Fibroblast of lung (primary cell): ENCODE results near the gene PPP4R1. TPM values are rescaled to one million over a fixed set of nuclear protein-coding genes. Genes with fewer than 3 reads are reported as not detected.

ENCODE experiments used
- DNase-seq, 2 donors: peaks; one replicate each; pipeline versions ENCODE4 v3.0.0 to v3.0.0-alpha.2; 2010; ENCODE audit warnings: low read depth in 2 of 2
- H2AFZ ChIP-seq: 2 replicates; pipeline ENCODE4 v1.5.1; 2012; ENCODE audit warnings: low read length, control low read depth, inconsistent platforms
- H3K27ac ChIP-seq: 2 replicates; pipeline ENCODE4 v1.5.1; 2011; ENCODE audit warnings: low read length, control low read depth; ENCODE audit not compliant: insufficient read depth
- H3K27me3 ChIP-seq: 2 replicates; pipeline ENCODE4 v1.5.1; 2011; ENCODE audit warnings: mild to moderate bottlenecking, low read length; ENCODE audit not compliant: control insufficient read depth, insufficient read depth
- H3K36me3 ChIP-seq: 2 replicates; pipeline ENCODE4 v1.5.1; 2011; ENCODE audit warnings: low read length; ENCODE audit not compliant: control insufficient read depth, insufficient read depth
- H3K4me1 ChIP-seq: 2 replicates; pipeline ENCODE4 v1.5.1; 2011; ENCODE audit warnings: low read length; ENCODE audit not compliant: control insufficient read depth, insufficient read depth; ENCODE audit errors: extremely low read depth
- H3K4me2 ChIP-seq: 2 replicates; pipeline ENCODE4 v1.5.1; 2011; ENCODE audit warnings: low read length, control low read depth; ENCODE audit not compliant: insufficient read depth; ENCODE audit errors: extremely low read depth
- H3K4me3 ChIP-seq, 4 experiments: fragments of 200-600 bp in 1 of 4; sonication (generic) in 1 of 4; replicated peaks in 1 of 4; 2 replicates each; pipeline ENCODE4 v1.5.1; 2011 to 2016; ENCODE audit warnings: low read length in 4 of 4, low read depth in 3 of 4, mild to moderate bottlenecking in 3 of 4, control low read depth in 2 of 4, inconsistent platforms in 1 of 4, mixed read lengths in 1 of 4; ENCODE audit not compliant: insufficient read depth in 1 of 4; ENCODE audit errors: control extremely low read depth in 1 of 4
- H3K79me2 ChIP-seq: 2 replicates; pipeline ENCODE4 v1.5.1; 2012; ENCODE audit warnings: mild to moderate bottlenecking, low read length, inconsistent platforms; ENCODE audit not compliant: control insufficient read depth, insufficient read depth
- H3K9ac ChIP-seq: 2 replicates; pipeline ENCODE4 v1.5.1; 2011; ENCODE audit warnings: mild to moderate bottlenecking, low read length, control low read depth; ENCODE audit not compliant: insufficient read depth
- H3K9me3 ChIP-seq: 2 replicates; pipeline ENCODE4 v1.5.1; 2012; ENCODE audit warnings: low read depth, low read length; ENCODE audit not compliant: control insufficient read depth, insufficient read depth
- H4K20me1 ChIP-seq: 2 replicates; pipeline ENCODE4 v1.5.1; 2011; ENCODE audit warnings: low read length; ENCODE audit not compliant: control insufficient read depth, insufficient read depth; ENCODE audit errors: extremely low read depth
- EZH2 ChIP-seq: IDR thresholded peaks from 2 replicates; pipeline ENCODE4 v1.5.1; 2012; ENCODE audit warnings: low read length, control low read depth, mild to moderate bottlenecking; ENCODE audit errors: missing control alignments
- polyA plus RNA-seq, 2 donors: library from polyadenylated mRNA; depleted of rRNA in 1 of 2; stranded (reverse) in 1 of 2; unstranded in 1 of 2; fragments of >200 nt; gene quantifications; 2 replicates each; pipeline ENCODE4 v1.2.1, GENCODE V29; 2011 to 2012; ENCODE audit warnings: missing spikeins in 1 of 2
- total RNA-seq: library from RNA; depleted of rRNA; stranded (reverse); fragments of >200 nt; gene quantifications from 2 replicates; pipeline ENCODE4 v1.2.1, GENCODE V29; 2014
- TF ChIP-seq, protein P1 (sequence below), 2 donors: IDR thresholded peaks in 1 of 2; conservative IDR thresholded peaks in 1 of 2; 1 replicate in 1 of 2; 2 replicates in 1 of 2; pipeline ENCODE4 v1.5.1; 2011 to 2012; ENCODE audit warnings: low read length in 2 of 2, control low read depth in 1 of 2, inconsistent platforms in 1 of 2, low read depth in 1 of 2, mild to moderate bottlenecking in 1 of 2

Gene PPP4R1
- total and polyA plus RNA-seq, 2 donors (not counting 1 experiment from before 2014, with no cell fraction given): 83.5 to 108 TPM

DNA sequence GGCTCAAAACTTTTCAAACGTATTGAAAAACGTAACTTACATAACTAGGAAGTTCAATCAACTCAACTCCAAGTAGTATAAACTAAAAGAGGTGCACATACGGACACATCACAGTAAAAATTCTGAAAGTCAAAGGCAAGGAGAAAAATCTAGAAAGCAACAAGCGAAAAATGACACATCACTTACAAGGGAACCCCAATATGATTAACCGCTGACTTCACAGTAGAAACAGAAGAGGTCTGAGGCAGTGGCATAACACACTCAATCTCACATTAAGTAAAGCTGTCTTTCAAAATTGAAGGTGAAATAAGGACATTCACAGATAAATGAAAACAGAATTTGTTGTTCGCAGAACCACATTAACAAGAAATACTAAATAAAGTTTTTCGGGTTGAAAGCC is 32.7 kb downstream of the PPP4R1 start:
- H3K9ac ChIP-seq: no peak overlapping the region
- H2AFZ ChIP-seq: no peak overlapping the region
- H3K9me3 ChIP-seq: no peaks in the 10 kb centered on the region
- no peaks in the 10 kb centered on the region for H3K27me3 ChIP-seq
- H3K4me2 ChIP-seq: no peak overlapping the region
- peaks cover 13% of the 10 kb centered on the region for H3K79me2 ChIP-seq
- TF ChIP-seq, protein P1, sequence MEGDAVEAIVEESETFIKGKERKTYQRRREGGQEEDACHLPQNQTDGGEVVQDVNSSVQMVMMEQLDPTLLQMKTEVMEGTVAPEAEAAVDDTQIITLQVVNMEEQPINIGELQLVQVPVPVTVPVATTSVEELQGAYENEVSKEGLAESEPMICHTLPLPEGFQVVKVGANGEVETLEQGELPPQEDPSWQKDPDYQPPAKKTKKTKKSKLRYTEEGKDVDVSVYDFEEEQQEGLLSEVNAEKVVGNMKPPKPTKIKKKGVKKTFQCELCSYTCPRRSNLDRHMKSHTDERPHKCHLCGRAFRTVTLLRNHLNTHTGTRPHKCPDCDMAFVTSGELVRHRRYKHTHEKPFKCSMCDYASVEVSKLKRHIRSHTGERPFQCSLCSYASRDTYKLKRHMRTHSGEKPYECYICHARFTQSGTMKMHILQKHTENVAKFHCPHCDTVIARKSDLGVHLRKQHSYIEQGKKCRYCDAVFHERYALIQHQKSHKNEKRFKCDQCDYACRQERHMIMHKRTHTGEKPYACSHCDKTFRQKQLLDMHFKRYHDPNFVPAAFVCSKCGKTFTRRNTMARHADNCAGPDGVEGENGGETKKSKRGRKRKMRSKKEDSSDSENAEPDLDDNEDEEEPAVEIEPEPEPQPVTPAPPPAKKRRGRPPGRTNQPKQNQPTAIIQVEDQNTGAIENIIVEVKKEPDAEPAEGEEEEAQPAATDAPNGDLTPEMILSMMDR (conservative IDR thresholded peaks at IDR 0.05 in 1 of 2, IDR thresholded peaks at IDR 0.05 in 1 of 2; ENCODE audit: low read depth in 1 of 2, low read length in 2 of 2): no peak
- no peak for TF ChIP-seq EZH2
- DNase-seq: no peak
- H3K4me1 ChIP-seq: no peaks in the 10 kb centered on the region
- H3K36me3 ChIP-seq: peaks cover 5% of the 10 kb centered on the region
- no peak overlapping the region for H3K4me3 ChIP-seq
- H4K20me1 ChIP-seq: no peaks in the 10 kb centered on the region
- H3K27ac ChIP-seq: no peak overlapping the region

DNA sequence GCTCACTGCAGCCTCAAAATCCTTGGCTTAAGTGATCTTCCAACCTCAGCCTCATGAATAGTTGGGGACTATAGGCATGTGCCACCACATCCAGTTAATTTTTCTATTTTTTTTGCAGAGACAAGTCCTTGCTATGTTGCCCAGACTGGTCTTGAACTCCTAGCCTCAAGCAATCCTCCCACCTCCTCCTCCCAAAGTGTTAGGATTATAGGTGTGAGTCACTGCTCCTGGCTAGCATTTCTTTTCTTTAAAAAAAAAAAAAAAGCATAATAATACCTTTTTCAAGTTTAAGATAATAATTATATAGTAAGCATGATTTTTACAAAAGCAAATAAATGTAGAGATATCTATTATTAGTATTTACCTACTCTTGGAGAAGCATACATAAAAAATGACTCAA is 36.1 kb downstream of the PPP4R1 start:
- H2AFZ ChIP-seq: no peak overlapping the region
- H4K20me1 ChIP-seq: no peaks in the 10 kb centered on the region
- no peaks in the 10 kb centered on the region for H3K4me1 ChIP-seq
- H3K9me3 ChIP-seq: no peaks in the 10 kb centered on the region
- H3K4me3 ChIP-seq: no peak overlapping the region
- no peak for DNase-seq
- H3K36me3 ChIP-seq: peaks cover 6% of the 10 kb centered on the region
- no peak overlapping the region for H3K27ac ChIP-seq
- no peaks in the 10 kb centered on the region for H3K27me3 ChIP-seq
- H3K4me2 ChIP-seq: no peak overlapping the region
- TF ChIP-seq, protein P1 (conservative IDR thresholded peaks at IDR 0.05 in 1 of 2, IDR thresholded peaks at IDR 0.05 in 1 of 2; ENCODE audit: low read depth in 1 of 2, low read length in 2 of 2): no peak
- TF ChIP-seq EZH2: no peak
- no peak overlapping the region for H3K9ac ChIP-seq
- peaks cover 7% of the 10 kb centered on the region for H3K79me2 ChIP-seq

DNA sequence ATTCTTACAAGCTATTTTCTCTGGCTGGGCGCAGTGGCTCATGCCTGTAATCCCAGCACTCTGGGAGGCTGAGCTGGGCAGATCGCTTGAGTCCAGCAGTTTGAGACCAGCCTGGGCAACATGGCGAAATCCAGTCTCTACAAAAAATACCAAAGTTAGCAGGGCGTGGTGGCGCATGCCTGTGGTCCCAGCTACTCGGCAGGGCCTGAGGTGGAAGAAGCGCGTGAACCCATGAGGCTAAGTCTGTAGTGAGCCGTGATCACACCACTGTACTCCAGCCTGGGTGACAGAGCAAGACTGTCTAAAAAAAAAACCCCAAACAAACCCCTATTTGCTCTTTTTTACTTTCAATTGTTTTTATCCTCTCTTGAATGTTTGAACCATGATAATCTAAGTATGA is 37.0 kb downstream of the PPP4R1 start:
- H3K36me3 ChIP-seq: peaks cover 6% of the 10 kb centered on the region
- peak in 1 of 2 donors; percentile 25 for DNase-seq

More for the DNA sequence above, 37.0 kb downstream of the PPP4R1 start:
- Histone ChIP-seq H3K79me2 (peaks cover 7% of the 10 kb centered on the region), H4K20me1 (no peaks in the 10 kb centered on the region), H3K9ac (no peak overlapping the region), H2AFZ (no peak overlapping the region), H3K4me1 (no peaks in the 10 kb centered on the region), H3K4me3 (no peak overlapping the region), H3K9me3 (no peaks in the 10 kb centered on the region), H3K27ac (no peak overlapping the region), H3K27me3 (no peaks in the 10 kb centered on the region), H3K4me2 (no peak overlapping the region)
- TF ChIP-seq EZH2: no peak
- TF ChIP-seq, protein P1 (conservative IDR thresholded peaks at IDR 0.05 in 1 of 2, IDR thresholded peaks at IDR 0.05 in 1 of 2; ENCODE audit: low read depth in 1 of 2, low read length in 2 of 2): no peak
